ENCODE data around the gene SERPINB11. TPM values are rescaled to one million over a fixed set of nuclear protein-coding genes. Genes with fewer than 3 reads are reported as not detected.

Gene SERPINB11
- total RNA-seq, 1 donor from 2014 or later = not detected

DNA sequence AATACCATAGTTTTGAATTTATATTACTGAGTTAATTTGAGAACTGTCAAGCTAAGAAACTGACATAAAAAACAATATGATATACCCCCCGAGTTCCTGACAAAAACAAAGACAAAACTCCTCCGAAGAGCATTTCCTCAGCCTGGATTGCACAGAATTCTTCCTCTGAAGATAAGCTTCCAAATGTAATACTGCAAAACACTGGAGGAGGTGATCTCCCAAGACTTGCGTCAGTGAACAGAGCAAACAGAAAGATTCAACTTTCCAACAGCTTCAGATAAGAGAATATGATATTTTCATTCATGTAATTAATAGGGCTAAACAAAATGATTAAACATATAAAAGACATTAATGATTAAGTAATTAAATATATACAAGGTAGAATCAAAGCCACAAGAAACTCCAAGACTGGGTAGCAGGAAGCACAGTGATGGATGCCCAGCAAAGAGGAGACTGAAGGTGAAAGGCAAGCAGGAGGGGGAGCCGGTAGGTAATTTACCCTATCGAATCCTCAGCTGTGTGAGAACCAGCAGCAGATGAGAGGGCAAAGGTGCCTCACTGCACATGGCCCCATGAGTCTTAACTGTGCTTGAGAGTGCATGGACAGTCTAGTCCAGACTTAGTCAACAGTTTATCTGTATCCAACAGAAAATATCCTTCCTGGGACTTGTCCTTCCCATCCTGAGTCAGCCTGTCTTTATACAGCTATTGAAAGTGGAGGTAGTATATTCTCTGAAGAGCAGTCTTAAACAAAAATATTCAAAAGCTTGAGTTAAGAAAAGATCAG, 22.7 kb upstream of the SERPINB11 start:
- Histone ChIP-seq H3K27me3 (no peaks in the 10 kb centered on the region), H3K27ac (no peak overlapping the region), H3K4me3 (no peak overlapping the region), H3K4me1 (no peaks in the 10 kb centered on the region), H3K36me3 (no peaks in the 10 kb centered on the region), H3K9me3 (no peaks in the 10 kb centered on the region)
- no peak for DNase-seq
- ATAC-seq = no peak
- intact Hi-C loops (cut with DNase I) = no loop called here
- TF ChIP-seq, protein P1, sequence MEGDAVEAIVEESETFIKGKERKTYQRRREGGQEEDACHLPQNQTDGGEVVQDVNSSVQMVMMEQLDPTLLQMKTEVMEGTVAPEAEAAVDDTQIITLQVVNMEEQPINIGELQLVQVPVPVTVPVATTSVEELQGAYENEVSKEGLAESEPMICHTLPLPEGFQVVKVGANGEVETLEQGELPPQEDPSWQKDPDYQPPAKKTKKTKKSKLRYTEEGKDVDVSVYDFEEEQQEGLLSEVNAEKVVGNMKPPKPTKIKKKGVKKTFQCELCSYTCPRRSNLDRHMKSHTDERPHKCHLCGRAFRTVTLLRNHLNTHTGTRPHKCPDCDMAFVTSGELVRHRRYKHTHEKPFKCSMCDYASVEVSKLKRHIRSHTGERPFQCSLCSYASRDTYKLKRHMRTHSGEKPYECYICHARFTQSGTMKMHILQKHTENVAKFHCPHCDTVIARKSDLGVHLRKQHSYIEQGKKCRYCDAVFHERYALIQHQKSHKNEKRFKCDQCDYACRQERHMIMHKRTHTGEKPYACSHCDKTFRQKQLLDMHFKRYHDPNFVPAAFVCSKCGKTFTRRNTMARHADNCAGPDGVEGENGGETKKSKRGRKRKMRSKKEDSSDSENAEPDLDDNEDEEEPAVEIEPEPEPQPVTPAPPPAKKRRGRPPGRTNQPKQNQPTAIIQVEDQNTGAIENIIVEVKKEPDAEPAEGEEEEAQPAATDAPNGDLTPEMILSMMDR (IDR thresholded peaks at IDR 0.05) = no peak

DNA sequence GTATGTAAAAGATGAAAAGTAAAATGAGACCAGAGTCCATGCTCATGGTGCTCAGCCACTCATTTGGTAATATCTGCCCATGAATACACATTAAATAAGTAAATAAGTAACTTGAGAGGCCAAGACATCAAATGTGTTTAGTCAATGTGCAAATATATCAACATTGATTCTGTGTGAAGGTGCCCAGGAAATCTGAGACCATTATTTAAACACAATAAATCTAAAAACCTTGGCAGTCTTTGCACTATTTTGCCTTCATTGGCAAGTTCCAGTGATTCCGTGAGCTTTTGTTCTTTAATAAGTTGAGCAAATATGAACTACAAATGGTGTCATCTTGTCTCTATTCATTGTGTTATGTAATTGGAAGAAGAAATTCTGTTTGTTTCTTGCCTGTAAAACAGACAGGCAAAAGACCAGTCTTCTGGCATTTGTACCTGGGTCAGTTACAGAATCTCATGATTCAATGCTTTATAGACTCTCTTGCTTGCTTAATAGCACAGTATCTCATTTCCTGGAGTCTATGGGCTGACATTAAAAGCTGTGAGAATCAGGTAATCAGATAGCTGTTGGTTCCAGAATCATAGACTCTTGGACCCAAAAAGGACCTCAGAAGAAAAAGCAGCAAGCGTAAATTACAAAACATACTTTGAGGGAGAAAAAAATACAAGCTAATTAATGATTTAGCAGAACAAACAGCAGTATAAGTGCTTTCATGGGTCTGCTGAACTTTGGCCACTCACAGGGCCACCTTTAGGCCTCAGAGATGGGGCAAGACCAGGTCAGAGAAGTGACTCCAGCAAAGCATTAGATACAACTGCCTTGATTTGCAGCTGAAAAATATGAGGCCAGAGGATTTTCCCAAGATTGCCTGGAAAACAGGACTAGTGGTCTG, 21.1 kb upstream of the SERPINB11 start:
- H3K27ac ChIP-seq = no peak overlapping the region
- no peaks in the 10 kb centered on the region for H3K27me3 ChIP-seq
- ATAC-seq (no peak), DNase-seq (no peak)
- intact Hi-C loops (cut with DNase I) = no loop called here
- H3K4me3 ChIP-seq = no peak overlapping the region
- no peaks in the 10 kb centered on the region for H3K4me1 ChIP-seq
- H3K9me3 ChIP-seq = no peaks in the 10 kb centered on the region
- H3K36me3 ChIP-seq = no peaks in the 10 kb centered on the region
- TF ChIP-seq, protein P1 (IDR thresholded peaks at IDR 0.05) = no peak

DNA sequence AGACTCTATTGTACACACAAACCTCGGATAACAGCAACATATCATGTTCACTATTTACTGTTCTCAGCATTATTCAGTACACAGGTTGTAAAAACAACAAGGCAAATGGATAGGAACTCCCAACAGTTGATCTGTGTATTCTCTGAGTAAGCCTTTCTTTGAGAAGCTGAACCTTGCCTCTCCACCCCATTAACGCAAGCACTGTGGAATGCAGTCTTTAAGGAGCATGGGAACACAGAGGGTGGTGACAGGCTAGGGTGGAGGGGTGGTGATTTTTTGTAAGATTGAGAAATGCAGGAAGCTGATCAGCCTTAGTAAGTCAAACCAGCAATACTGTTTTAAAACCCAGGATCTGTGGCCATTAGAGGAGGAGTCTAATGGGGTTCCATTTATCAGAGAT, 19.6 kb upstream of the SERPINB11 start:
- TF ChIP-seq, protein P1 (IDR thresholded peaks at IDR 0.05) = no peak
- H3K36me3 ChIP-seq = no peaks in the 10 kb centered on the region
- H3K27me3 ChIP-seq = no peaks in the 10 kb centered on the region
- H3K9me3 ChIP-seq = no peaks in the 10 kb centered on the region
- DNase-seq (no peak), ATAC-seq (peak; percentile 91)
- no peak overlapping the region for H3K4me3 ChIP-seq
- no peak overlapping the region for H3K27ac ChIP-seq
- H3K4me1 ChIP-seq = no peaks in the 10 kb centered on the region
- intact Hi-C loops (cut with DNase I) = no loop called here

DNA sequence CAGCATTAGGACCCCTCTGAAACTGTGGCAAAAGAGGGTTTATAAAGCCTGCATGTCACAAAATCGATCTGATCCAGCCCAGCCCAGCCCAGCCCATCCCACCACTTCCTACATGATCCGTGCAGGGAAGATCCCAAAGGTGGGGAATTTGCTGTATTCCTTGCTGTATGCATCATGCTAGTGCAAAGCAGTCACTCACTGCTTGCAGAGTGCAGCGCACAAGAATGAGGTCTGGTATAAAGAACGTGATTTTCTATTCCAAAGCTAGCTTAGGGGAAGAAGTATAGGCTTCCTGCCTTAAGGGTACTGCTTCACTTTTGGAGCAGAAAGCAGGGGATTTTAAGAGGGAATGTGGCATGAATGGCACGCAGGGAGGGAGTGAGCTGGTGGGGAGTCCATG, 18.9 kb upstream of the SERPINB11 start:
- Histone ChIP-seq H3K27ac (no peak overlapping the region), H3K4me1 (no peaks in the 10 kb centered on the region), H3K4me3 (no peak overlapping the region), H3K36me3 (no peaks in the 10 kb centered on the region), H3K9me3 (no peaks in the 10 kb centered on the region), H3K27me3 (no peaks in the 10 kb centered on the region)
- DNase-seq (no peak), ATAC-seq (no peak)
- intact Hi-C loops (cut with DNase I) = no loop called here
- TF ChIP-seq, protein P1 (IDR thresholded peaks at IDR 0.05) = no peak

DNA sequence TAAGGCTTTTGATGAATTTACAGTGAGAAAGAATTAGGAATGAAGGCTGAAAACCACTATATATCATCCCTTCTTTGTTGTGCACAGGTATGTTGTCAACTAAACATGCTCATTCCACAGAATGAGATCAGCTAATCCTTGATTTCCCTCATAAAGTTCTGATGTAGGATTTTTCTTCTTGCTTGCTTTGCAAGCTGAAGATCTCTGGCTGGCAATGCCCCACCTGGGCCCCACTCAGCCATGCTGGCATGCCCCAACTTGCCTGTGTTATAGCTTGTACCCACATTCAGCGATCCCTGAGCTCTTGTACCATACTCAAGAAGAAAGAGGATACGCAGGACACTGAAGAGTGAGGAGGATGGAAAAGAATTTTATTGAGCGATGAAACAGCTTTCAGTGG, 18.0 kb upstream of the SERPINB11 start:
- DNase-seq = no peak
- no peak overlapping the region for H3K27ac ChIP-seq
- H3K4me3 ChIP-seq = no peak overlapping the region
- no peaks in the 10 kb centered on the region for H3K4me1 ChIP-seq
- H3K9me3 ChIP-seq = no peaks in the 10 kb centered on the region
- H3K36me3 ChIP-seq = no peaks in the 10 kb centered on the region
- intact Hi-C loops (cut with DNase I) = no loop called here
- TF ChIP-seq, protein P1 (IDR thresholded peaks at IDR 0.05) = no peak
- no peak for ATAC-seq
- no peaks in the 10 kb centered on the region for H3K27me3 ChIP-seq

Measured in upper lobe of right lung (tissue), 1 donor.